Measurements from ENCODE around the gene NYNRIN. TPM values are rescaled to one million over a fixed set of nuclear protein-coding genes. Genes with fewer than 3 reads are reported as not detected.
"Not testable (repeated sequence)": the region's sequence is repeated elsewhere in the genome, so short reads cannot be mapped to it uniquely, and the experiment has no call there.

NYNRIN gene
- total RNA-seq, 1 experiment from 2014 or later: not detected

DNA sequence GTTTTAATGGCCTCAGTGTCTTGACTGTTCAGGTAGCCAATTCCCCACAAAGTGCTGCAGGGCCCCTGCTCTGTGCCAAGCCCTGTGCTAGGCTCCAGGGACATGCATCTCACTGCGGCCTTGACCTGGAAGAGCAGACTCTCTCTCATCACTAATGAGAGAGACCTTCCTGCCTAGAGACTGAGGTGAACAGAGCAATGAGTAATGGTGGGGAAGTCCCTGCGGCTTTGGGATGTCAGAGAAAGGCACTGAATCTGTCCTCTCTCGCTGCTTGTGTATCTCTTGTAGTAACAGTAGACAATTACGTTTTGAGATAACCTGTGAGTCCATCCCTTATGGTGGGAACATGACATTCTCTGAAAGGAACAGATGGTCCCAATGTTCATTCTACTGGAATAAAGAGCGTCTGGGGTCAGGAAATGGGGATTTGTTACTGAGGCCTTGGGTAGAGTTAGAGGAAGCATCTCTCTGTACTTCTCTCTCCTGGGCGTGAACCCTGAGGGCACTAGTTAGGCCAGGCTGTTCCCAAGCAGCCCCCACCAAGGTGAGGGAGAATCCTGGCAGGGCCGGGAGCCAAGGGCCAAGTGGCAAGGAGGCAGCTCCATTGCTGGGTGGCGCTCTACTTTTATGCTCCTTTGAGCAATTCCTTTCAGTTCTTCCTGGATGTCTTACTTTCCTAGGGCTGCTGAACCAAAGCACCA is 17.3 kb upstream of the NYNRIN start:
- Histone ChIP-seq H3K4me3 (ENCODE audit: low read length) (no peak overlapping the region), H3K27ac (ENCODE audit: low read length) (no peak overlapping the region), H4K20me1 (ENCODE audit: insufficient read depth, low read depth, low read length) (no peaks in the 10 kb centered on the region), H3K27me3 (ENCODE audit: low read length) (no peaks in the 10 kb centered on the region), H3K9ac (ENCODE audit: low read length) (no peak overlapping the region), H3K4me2 (ENCODE audit: low read depth, low read length, poor library complexity, severe bottlenecking) (no peak overlapping the region), H3K9me2 (replicated peaks; ENCODE audit: insufficient read depth, low read length) (no peaks in the 10 kb centered on the region), H3K36me3 (ENCODE audit: insufficient read depth, low read length) (no peaks in the 10 kb centered on the region), H3K79me2 (ENCODE audit: low read length) (no peaks in the 10 kb centered on the region), H3K9me3 (ENCODE audit: low read length) (no peaks in the 10 kb centered on the region), H3K4me1 (ENCODE audit: low read length) (no peaks in the 10 kb centered on the region), H2AFZ (ENCODE audit: low read length) (no peak overlapping the region)
- DNase-seq: no peak

DNA sequence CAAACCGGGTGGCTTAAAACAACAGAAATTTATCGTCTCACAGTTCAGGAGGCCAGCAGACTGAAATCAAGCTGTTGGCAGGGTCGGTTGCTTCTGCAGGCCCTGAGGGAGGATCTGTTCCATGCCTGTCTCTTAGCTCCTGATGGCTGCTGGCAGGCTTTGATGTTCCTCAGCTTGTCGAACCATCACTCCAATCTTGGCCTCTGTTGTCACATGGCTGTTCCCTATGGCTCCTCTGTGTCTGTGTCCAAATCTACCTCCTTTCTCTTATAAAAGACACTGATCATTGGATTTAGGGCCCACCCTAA is 16.8 kb upstream of the NYNRIN start:
- H3K36me3 ChIP-seq (ENCODE audit: insufficient read depth, low read length): no peaks in the 10 kb centered on the region
- H3K79me2 ChIP-seq (ENCODE audit: low read length): no peaks in the 10 kb centered on the region
- no peak for DNase-seq
- H2AFZ ChIP-seq (ENCODE audit: low read length): no peak overlapping the region
- H4K20me1 ChIP-seq (ENCODE audit: insufficient read depth, low read depth, low read length): no peaks in the 10 kb centered on the region
- H3K9me3 ChIP-seq (ENCODE audit: low read length): no peaks in the 10 kb centered on the region
- no peak overlapping the region for H3K4me3 ChIP-seq (ENCODE audit: low read length)
- H3K27ac ChIP-seq (ENCODE audit: low read length): no peak overlapping the region
- no peaks in the 10 kb centered on the region for H3K27me3 ChIP-seq (ENCODE audit: low read length)
- no peak overlapping the region for H3K4me2 ChIP-seq (ENCODE audit: low read depth, low read length, poor library complexity, severe bottlenecking)
- H3K9ac ChIP-seq (ENCODE audit: low read length): no peak overlapping the region
- no peaks in the 10 kb centered on the region for H3K4me1 ChIP-seq (ENCODE audit: low read length)
- H3K9me2 ChIP-seq (replicated peaks; ENCODE audit: insufficient read depth, low read length): no peaks in the 10 kb centered on the region

DNA sequence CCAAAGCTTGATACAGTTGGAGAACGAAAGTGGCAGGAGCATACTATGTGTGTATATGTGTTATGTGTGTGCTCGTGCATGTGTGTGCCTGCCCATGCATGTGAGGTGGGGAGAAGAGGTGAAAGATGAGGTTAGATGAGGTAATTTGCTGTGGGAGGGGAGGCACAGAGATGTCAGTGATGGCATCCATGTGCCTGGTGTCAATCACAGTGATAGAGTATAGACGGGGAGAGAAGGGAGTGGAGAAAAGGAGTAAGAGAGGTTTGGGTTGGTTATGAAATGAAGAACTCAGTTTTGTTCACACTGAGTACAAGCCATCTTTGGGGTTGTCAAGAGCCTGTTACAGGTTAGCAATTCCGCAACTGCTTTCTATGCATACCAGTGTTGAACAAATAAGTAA is 14.6 kb upstream of the NYNRIN start:
- H3K4me1 ChIP-seq (ENCODE audit: low read length): no peaks in the 10 kb centered on the region
- H3K4me2 ChIP-seq (ENCODE audit: low read depth, low read length, poor library complexity, severe bottlenecking): no peak overlapping the region
- no peak overlapping the region for H3K27ac ChIP-seq (ENCODE audit: low read length)
- no peak overlapping the region for H2AFZ ChIP-seq (ENCODE audit: low read length)
- no peaks in the 10 kb centered on the region for H3K9me3 ChIP-seq (ENCODE audit: low read length)
- H3K9me2 ChIP-seq (replicated peaks; ENCODE audit: insufficient read depth, low read length): no peaks in the 10 kb centered on the region
- H3K36me3 ChIP-seq (ENCODE audit: insufficient read depth, low read length): no peaks in the 10 kb centered on the region
- H3K4me3 ChIP-seq (ENCODE audit: low read length): no peak overlapping the region
- DNase-seq: no peak
- H3K79me2 ChIP-seq (ENCODE audit: low read length): no peaks in the 10 kb centered on the region
- H4K20me1 ChIP-seq (ENCODE audit: insufficient read depth, low read depth, low read length): no peaks in the 10 kb centered on the region
- no peak overlapping the region for H3K9ac ChIP-seq (ENCODE audit: low read length)
- H3K27me3 ChIP-seq (ENCODE audit: low read length): no peaks in the 10 kb centered on the region

DNA sequence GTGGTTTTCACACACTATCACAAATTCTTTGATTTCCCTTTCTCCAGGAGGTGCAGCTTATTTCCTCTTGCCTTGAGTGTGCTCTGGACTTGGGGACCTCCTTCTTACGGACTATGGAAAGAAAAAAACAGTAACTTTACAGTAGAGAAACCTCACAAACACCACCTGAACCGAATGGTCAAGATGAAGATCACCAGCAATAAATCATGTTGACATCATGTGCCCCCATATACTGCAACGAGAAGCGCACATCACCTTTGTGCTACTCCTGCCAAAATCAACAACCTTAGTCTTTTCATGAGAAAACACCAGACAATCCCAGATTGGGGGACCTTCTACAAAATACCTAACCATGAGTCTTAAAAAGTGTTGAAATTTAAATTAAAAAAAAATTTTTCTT is 13.3 kb upstream of the NYNRIN start:
- Histone ChIP-seq H3K9me2 (replicated peaks; ENCODE audit: insufficient read depth, low read length) (no peaks in the 10 kb centered on the region), H3K36me3 (ENCODE audit: insufficient read depth, low read length) (no peaks in the 10 kb centered on the region), H3K9me3 (ENCODE audit: low read length) (no peaks in the 10 kb centered on the region), H4K20me1 (ENCODE audit: insufficient read depth, low read depth, low read length) (no peaks in the 10 kb centered on the region), H3K4me1 (ENCODE audit: low read length) (no peaks in the 10 kb centered on the region), H3K79me2 (ENCODE audit: low read length) (no peaks in the 10 kb centered on the region), H3K27ac (ENCODE audit: low read length) (no peak overlapping the region), H3K9ac (ENCODE audit: low read length) (no peak overlapping the region), H3K4me2 (ENCODE audit: low read depth, low read length, poor library complexity, severe bottlenecking) (no peak overlapping the region), H3K4me3 (ENCODE audit: low read length) (no peak overlapping the region), H2AFZ (ENCODE audit: low read length) (no peak overlapping the region), H3K27me3 (ENCODE audit: low read length) (no peaks in the 10 kb centered on the region)
- no peak for DNase-seq

DNA sequence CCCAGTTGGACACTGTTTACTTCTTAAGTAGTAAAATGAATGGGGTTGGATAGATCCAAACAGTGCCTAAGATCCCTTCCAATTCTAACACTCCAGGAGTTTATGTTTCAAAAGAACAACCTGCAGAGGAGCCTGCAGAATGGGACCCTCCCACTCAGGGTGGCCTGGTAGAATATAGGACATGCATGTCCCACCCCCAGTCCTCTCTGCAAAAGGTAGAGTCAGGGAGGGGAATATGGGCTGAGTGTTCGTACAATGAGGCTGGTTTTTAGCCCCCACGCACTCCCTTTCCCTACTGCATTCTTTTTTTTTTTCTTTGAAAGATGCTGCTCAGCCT is 11.8 kb upstream of the NYNRIN start:
- no peaks in the 10 kb centered on the region for H3K9me3 ChIP-seq (ENCODE audit: low read length)
- H3K4me1 ChIP-seq (ENCODE audit: low read length): 0 out of 2 replicates have a peak, but pooled peaks cover 3% of the 10 kb centered on the region
- no peaks in the 10 kb centered on the region for H4K20me1 ChIP-seq (ENCODE audit: insufficient read depth, low read depth, low read length)
- DNase-seq: no peak
- H3K4me2 ChIP-seq (ENCODE audit: low read depth, low read length, poor library complexity, severe bottlenecking): no peak overlapping the region
- H3K4me3 ChIP-seq (ENCODE audit: low read length): no peak overlapping the region
- H3K27me3 ChIP-seq (ENCODE audit: low read length): no peaks in the 10 kb centered on the region
- no peaks in the 10 kb centered on the region for H3K9me2 ChIP-seq (replicated peaks; ENCODE audit: insufficient read depth, low read length)
- no peak overlapping the region for H3K9ac ChIP-seq (ENCODE audit: low read length)
- H3K36me3 ChIP-seq (ENCODE audit: insufficient read depth, low read length): no peaks in the 10 kb centered on the region
- H3K27ac ChIP-seq (ENCODE audit: low read length): no peak overlapping the region
- H2AFZ ChIP-seq (ENCODE audit: low read length): no peak overlapping the region
- no peaks in the 10 kb centered on the region for H3K79me2 ChIP-seq (ENCODE audit: low read length)

DNA sequence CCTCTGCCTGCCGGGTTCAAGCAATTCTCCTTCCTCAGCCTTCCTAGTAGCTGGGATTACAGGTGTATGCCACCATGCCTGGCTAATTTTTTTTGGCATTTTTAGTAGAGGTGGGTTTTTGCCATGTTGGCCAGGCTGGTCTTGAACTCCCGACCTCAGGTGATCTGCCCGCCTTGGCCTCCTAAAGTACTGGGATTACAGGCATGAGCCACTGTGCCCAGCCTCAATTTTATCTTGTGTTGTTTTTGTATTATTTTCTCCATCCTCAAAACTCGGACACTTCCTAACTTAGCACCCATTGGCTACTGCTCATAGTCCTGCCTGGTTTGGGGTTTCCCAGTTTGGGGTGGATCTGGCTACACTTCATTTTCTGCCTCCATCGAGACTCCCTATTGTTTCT is 11.2 kb upstream of the NYNRIN start:
- not testable (repeated sequence) for H3K9me2 ChIP-seq (replicated peaks; ENCODE audit: insufficient read depth, low read length); DNase-seq; H3K27ac ChIP-seq (ENCODE audit: low read length); H3K4me2 ChIP-seq (ENCODE audit: low read depth, low read length, poor library complexity, severe bottlenecking); H3K36me3 ChIP-seq (ENCODE audit: insufficient read depth, low read length); H3K27me3 ChIP-seq (ENCODE audit: low read length); H3K9ac ChIP-seq (ENCODE audit: low read length); H3K79me2 ChIP-seq (ENCODE audit: low read length); H3K4me3 ChIP-seq (ENCODE audit: low read length); H2AFZ ChIP-seq (ENCODE audit: low read length); H4K20me1 ChIP-seq (ENCODE audit: insufficient read depth, low read depth, low read length); H3K4me1 ChIP-seq (ENCODE audit: low read length); H3K9me3 ChIP-seq (ENCODE audit: low read length)

DNA sequence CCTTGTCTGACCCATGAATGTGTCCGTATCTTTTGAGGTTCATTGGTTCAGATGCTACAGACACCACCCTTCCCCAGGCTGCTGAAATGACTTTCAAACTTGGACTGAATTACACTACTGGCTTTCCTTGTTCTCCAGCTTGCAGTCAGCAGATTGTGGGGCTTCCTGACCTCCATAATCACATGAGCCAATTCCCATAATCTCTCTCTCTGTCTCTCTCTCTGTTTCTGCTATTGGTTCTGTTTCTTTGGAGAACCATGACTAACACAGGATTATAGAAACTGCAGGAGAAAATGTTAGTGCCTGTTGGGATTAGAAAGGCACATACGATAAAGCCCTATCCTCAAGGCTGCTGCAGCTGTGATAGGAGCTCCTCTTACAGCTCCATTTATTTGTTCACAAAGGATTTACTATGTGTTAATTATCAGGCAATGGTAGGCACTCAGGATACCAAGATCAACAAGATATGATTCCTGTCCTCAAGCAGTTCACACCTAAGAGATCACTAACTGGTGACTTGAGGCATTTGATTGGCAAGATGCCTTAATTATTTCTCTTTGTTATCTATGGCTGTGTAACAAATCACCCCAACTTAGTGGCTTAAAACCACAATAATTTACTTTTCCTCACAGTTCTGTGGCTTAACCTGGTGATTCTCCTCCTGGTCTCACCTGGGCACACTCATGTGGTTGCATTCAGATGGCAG is 10.2 kb upstream of the NYNRIN start:
- Histone ChIP-seq H2AFZ (ENCODE audit: low read length) (no peak overlapping the region), H3K4me2 (ENCODE audit: low read depth, low read length, poor library complexity, severe bottlenecking) (no peak overlapping the region), H3K9me3 (ENCODE audit: low read length) (no peaks in the 10 kb centered on the region), H3K36me3 (ENCODE audit: insufficient read depth, low read length) (no peaks in the 10 kb centered on the region), H3K9ac (ENCODE audit: low read length) (no peak overlapping the region), H3K27me3 (ENCODE audit: low read length) (no peaks in the 10 kb centered on the region), H3K4me1 (ENCODE audit: low read length) (peaks cover 5% of the 10 kb centered on the region), H3K9me2 (replicated peaks; ENCODE audit: insufficient read depth, low read length) (no peaks in the 10 kb centered on the region), H3K27ac (ENCODE audit: low read length) (no peak overlapping the region), H3K4me3 (ENCODE audit: low read length) (no peak overlapping the region), H4K20me1 (ENCODE audit: insufficient read depth, low read depth, low read length) (no peaks in the 10 kb centered on the region; the same call in 1 of the 2 replicates), H3K79me2 (ENCODE audit: low read length) (no peaks in the 10 kb centered on the region)
- no peak for DNase-seq

DNA sequence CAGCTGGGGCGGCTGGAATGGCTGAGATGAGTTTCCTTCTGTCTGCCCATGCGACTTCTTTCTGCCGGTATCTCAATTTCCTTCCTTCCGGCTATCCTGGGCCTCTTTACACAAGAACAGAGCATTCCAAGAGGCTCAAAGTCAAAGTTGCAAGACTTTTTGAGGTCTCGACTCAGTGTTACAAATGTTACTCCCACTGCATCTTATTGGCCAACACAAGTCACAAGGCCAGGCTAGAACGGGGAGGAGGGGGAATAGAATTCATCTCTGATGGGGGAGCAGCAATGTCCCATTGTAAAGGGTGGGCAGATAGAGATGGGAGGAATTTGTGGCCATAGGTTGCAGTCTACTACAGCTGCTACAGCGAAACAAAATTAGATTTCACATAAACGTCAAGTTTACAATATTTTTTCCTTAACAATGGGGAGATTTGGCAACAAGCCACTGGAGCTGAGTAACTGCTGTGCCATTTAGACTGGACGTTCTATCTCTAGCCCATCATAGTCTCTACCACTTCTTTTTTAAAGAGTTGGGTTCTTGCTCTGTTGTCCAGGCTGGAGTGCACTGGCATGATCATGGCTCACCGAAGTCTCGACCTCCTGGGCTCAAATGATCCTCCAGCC is 9.5 kb upstream of the NYNRIN start:
- Histone ChIP-seq H3K9me2 (replicated peaks; ENCODE audit: insufficient read depth, low read length) (no peaks in the 10 kb centered on the region), H3K4me1 (ENCODE audit: low read length) (peaks cover 8% of the 10 kb centered on the region), H3K36me3 (ENCODE audit: insufficient read depth, low read length) (no peaks in the 10 kb centered on the region), H3K9me3 (ENCODE audit: low read length) (no peaks in the 10 kb centered on the region), H3K27ac (ENCODE audit: low read length) (no peak overlapping the region), H3K27me3 (ENCODE audit: low read length) (no peaks in the 10 kb centered on the region), H4K20me1 (ENCODE audit: insufficient read depth, low read depth, low read length) (no peaks in the 10 kb centered on the region; the same call in 1 of the 2 replicates), H3K4me3 (ENCODE audit: low read length) (no peak overlapping the region), H3K9ac (ENCODE audit: low read length) (no peak overlapping the region), H3K79me2 (ENCODE audit: low read length) (no peaks in the 10 kb centered on the region), H3K4me2 (ENCODE audit: low read depth, low read length, poor library complexity, severe bottlenecking) (no peak overlapping the region), H2AFZ (ENCODE audit: low read length) (no peak overlapping the region)
- no peak for DNase-seq
